Activated T-helper 2 cell treated with anti-CD3 and anti-CD28 coated beads, Interferon-gamma antibody, Interleukin-2, Interleukin-4, amounts not matched to agents 10 μg/mL and 5 μg/mL and 100 μg/mL, durations not matched to agents 14 hours and 24 hours and 36 hours (primary cell): Measurements from ENCODE around the gene VASN. TPM values are rescaled to one million over a fixed set of nuclear protein-coding genes. Genes with fewer than 3 reads are reported as not detected.

Experiments used
- total RNA-seq: library from RNA; stranded (reverse); gene quantifications from 2 replicates; pipeline ENCODE4 v1.2.3, GENCODE V29; 2022

The VASN gene
- total RNA-seq, 1 donor from 2014 or later = not detected

Other genes starting within 250 kb of the VASN start
- gene SRL, start 129.8 kb upstream of the VASN start, total RNA-seq = not detected in 2 replicates
- 40.4 and 41.9 TPM in 2 replicates for gene TFAP4, start 98.8 kb upstream of the VASN start, total RNA-seq
- 2.1 and 2.5 TPM in 2 replicates for gene GLIS2, start 55.8 kb upstream of the VASN start, total RNA-seq
- 73.1 and 73.8 TPM in 2 replicates for gene PAM16, start 20.5 kb upstream of the VASN start, total RNA-seq
- 92.5 and 101 TPM in 2 replicates for gene CORO7, start 44.7 kb downstream of the VASN start, total RNA-seq
- gene DNAJA3, start 54.0 kb downstream of the VASN start, total RNA-seq = 77.1 and 88.4 TPM in 2 replicates
- gene NMRAL1, start 102.8 kb downstream of the VASN start, total RNA-seq = 30.7 and 35.2 TPM in 2 replicates
- gene HMOX2, start 104.5 kb downstream of the VASN start, total RNA-seq = 70.2 and 75.2 TPM in 2 replicates
- 46.0 and 47.9 TPM in 2 replicates for gene CDIP1, start 166.9 kb downstream of the VASN start, total RNA-seq
- gene C16orf96, start 184.5 kb downstream of the VASN start, total RNA-seq = 0.05 TPM in 1 of 2 replicates, not detected in the other
- gene UBALD1, start 243.0 kb downstream of the VASN start, total RNA-seq = 21.1 and 25.0 TPM in 2 replicates